Liver (tissue), 9 donors: ENCODE measurements around the gene TLE4. TPM values are rescaled to one million over a fixed set of nuclear protein-coding genes. Genes with fewer than 3 reads are reported as not detected.

Experiments used
- DNase-seq: peaks from one replicate; pipeline ENCODE4 v3.0.0-alpha.2; 2017; ENCODE audit warnings: low spot score
- H3K27ac ChIP-seq, 2 donors: one replicate each; pipeline ENCODE4 v1.7.0; 2013; ENCODE audit warnings: inconsistent platforms in 2 of 2, low read length in 2 of 2, control low read depth in 1 of 2, low read depth in 1 of 2, mild to moderate bottlenecking in 1 of 2
- H3K27me3 ChIP-seq, 4 donors: one replicate each; pipeline versions ENCODE4 v1.6.1 to v1.7.0; 2013; ENCODE audit warnings: low read length in 3 of 4, inconsistent platforms in 1 of 4, mild to moderate bottlenecking in 1 of 4, moderate library complexity in 1 of 4; ENCODE audit not compliant: control insufficient read depth in 4 of 4, insufficient read depth in 4 of 4
- H3K36me3 ChIP-seq, 4 donors: one replicate each; pipeline versions ENCODE4 v1.6.1 to v1.7.0; 2013; ENCODE audit warnings: low read length in 3 of 4, mild to moderate bottlenecking in 3 of 4, low read depth in 1 of 4, moderate library complexity in 1 of 4; ENCODE audit not compliant: control insufficient read depth in 4 of 4, insufficient read depth in 3 of 4
- H3K4me1 ChIP-seq, 4 donors: one replicate each; pipeline versions ENCODE4 v1.6.1 to v1.7.0; 2013; ENCODE audit warnings: low read length in 3 of 4, mild to moderate bottlenecking in 3 of 4, moderate library complexity in 1 of 4; ENCODE audit not compliant: control insufficient read depth in 4 of 4, insufficient read depth in 4 of 4
- H3K4me3 ChIP-seq, 3 donors: one replicate each; pipeline versions ENCODE4 v1.6.1 to v1.7.0; 2013; ENCODE audit warnings: low read length in 3 of 3, control low read depth in 1 of 3, low read depth in 1 of 3, mild to moderate bottlenecking in 1 of 3
- H3K9ac ChIP-seq, 2 donors: one replicate each; pipeline ENCODE4 v1.7.0; 2013; ENCODE audit warnings: low read length in 2 of 2, mild to moderate bottlenecking in 2 of 2, moderate library complexity in 2 of 2, control low read depth in 1 of 2, low read depth in 1 of 2
- H3K9me3 ChIP-seq, 4 donors: one replicate each; pipeline versions ENCODE4 v1.6.1 to v1.7.0; 2013; ENCODE audit warnings: low read length in 3 of 4; ENCODE audit not compliant: control insufficient read depth in 4 of 4
- EGR1 ChIP-seq, 2 donors: IDR thresholded peaks; 2 replicates each; pipeline ENCODE4 v1.6.1; 2016 to 2018; ENCODE audit warnings: antibody characterized with exemption in 2 of 2, low read depth in 2 of 2
- FOXA1 ChIP-seq: IDR thresholded peaks from 2 replicates; pipeline ENCODE4 v1.6.1; 2016; ENCODE audit warnings: antibody characterized with exemption
- GABPA ChIP-seq, 2 donors: IDR thresholded peaks in 1 of 2; conservative IDR thresholded peaks in 1 of 2; 2 replicates each; pipeline ENCODE4 v1.6.1; 2016; ENCODE audit warnings: antibody characterized with exemption in 2 of 2, mild to moderate bottlenecking in 1 of 2, moderate library complexity in 1 of 2
- HNF4G ChIP-seq: IDR thresholded peaks from 2 replicates; pipeline ENCODE4 v1.6.1; 2016; ENCODE audit warnings: antibody characterized with exemption
- RAD21 ChIP-seq, 2 donors: IDR thresholded peaks; 2 replicates each; pipeline ENCODE4 v1.6.1; 2016; ENCODE audit warnings: antibody characterized with exemption in 2 of 2, mild to moderate bottlenecking in 2 of 2
- RXRA ChIP-seq, 2 donors: IDR thresholded peaks; 2 replicates each; pipeline ENCODE4 v1.6.1; 2017 to 2018; ENCODE audit warnings: antibody characterized with exemption in 2 of 2, mild to moderate bottlenecking in 1 of 2
- SP1 ChIP-seq: IDR thresholded peaks from 2 replicates; pipeline ENCODE4 v1.6.1; 2018; ENCODE audit warnings: antibody characterized with exemption, mild to moderate bottlenecking
- YY1 ChIP-seq: IDR thresholded peaks from 2 replicates; pipeline ENCODE4 v1.6.1; 2016; ENCODE audit warnings: antibody characterized with exemption, mild to moderate bottlenecking
- WGBS: extraction: QIAGEN DNeasy Blood & Tissue Kit; methylation state at CpG from one replicate; pipeline ENCODE4 v1.1.7; 2013; 5-methylcytosine and 5-hydroxymethylcytosine counted together
- polyA plus RNA-seq, 2 donors: library from polyadenylated mRNA; stranded (reverse) in 1 of 2; unstranded in 1 of 2; fragments of 200-250 nt in 1 of 2; fragments of >200 nt in 1 of 2; fragmentation: Nextera tagmentation in 1 of 2; extraction: Ambion mirVana in 1 of 2; gene quantifications; one replicate each; pipeline versions ENCODE4 v1.2.1 to v1.2.3, GENCODE V29; 2013 to 2015
- total RNA-seq, 2 donors: library from RNA; depleted of rRNA; stranded (reverse); fragments of >200 nt; gene quantifications; one replicate each; pipeline ENCODE4 v1.2.3, GENCODE V29; 2014
- TF ChIP-seq, protein P1 (sequence below): IDR thresholded peaks from 2 replicates; pipeline ENCODE4 v1.6.1; 2016; ENCODE audit warnings: antibody characterized with exemption
- TF ChIP-seq, protein P2 (sequence below): fragments of 150-350 bp; IDR thresholded peaks from 2 replicates; pipeline ENCODE4 v1.5.1; 2017; ENCODE audit warnings: improper control_type of control experiment, low read depth, low read length; ENCODE audit not compliant: missing input control
- TF ChIP-seq, protein P3 (sequence below): IDR thresholded peaks from 2 replicates; pipeline ENCODE4 v1.6.1; 2016; ENCODE audit warnings: antibody characterized with exemption
- TF ChIP-seq, protein P4 (sequence below): IDR thresholded peaks from 2 replicates; pipeline ENCODE4 v1.6.1; 2016; ENCODE audit warnings: antibody characterized with exemption
- TF ChIP-seq, protein P5 (sequence below): IDR thresholded peaks from 2 replicates; pipeline ENCODE4 v1.6.1; 2016; ENCODE audit warnings: antibody characterized with exemption, mild to moderate bottlenecking
- donor health status: healthy.
- donor health status: healthy.
- donor health status: healthy.
- donor health status: healthy.
- donor health status: healthy.

The TLE4 gene
- total and polyA plus RNA-seq, 4 donors: 2.5 to 6.6 (median 4.7) TPM

DNA sequence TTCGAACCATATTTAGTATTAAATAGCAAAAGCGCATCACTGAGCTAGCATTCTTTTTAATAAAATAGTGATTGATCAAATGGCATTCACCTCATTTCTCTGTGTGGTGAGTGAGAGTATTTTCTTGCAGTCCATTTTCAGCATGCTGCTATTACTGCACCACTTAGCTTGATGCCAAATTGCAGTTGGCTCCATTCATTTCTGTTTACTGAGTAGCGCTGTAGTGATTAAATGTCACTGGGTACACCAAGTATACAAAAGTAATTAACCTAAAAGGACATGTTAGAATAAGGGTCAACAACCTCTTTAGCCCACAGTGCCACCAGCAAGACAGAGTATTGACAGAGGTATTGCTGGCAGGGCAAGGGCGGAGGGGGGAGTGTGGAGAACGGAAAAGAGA lies 122.0 kb downstream of the TLE4 start:
- WGBS: 83% methylated on average over 5 of the region's 5 CpGs
- Histone ChIP-seq H3K36me3 (no peaks in the 10 kb centered on the region), H3K4me3 (no peak overlapping the region), H3K9ac (no peak overlapping the region), H3K4me1 (no peaks in the 10 kb centered on the region), H3K9me3 (no peaks in the 10 kb centered on the region), H3K27me3 (no peaks in the 10 kb centered on the region), H3K27ac (no peak overlapping the region)
- no peak for DNase-seq
- TF ChIP-seq YY1 (no peak), RXRA (IDR thresholded peaks at IDR 0.05) (no peak), EGR1 (IDR thresholded peaks at IDR 0.05; ENCODE audit: low read depth in 2 of 2) (no peak), FOXA1 (no peak)
- TF ChIP-seq, protein P1, sequence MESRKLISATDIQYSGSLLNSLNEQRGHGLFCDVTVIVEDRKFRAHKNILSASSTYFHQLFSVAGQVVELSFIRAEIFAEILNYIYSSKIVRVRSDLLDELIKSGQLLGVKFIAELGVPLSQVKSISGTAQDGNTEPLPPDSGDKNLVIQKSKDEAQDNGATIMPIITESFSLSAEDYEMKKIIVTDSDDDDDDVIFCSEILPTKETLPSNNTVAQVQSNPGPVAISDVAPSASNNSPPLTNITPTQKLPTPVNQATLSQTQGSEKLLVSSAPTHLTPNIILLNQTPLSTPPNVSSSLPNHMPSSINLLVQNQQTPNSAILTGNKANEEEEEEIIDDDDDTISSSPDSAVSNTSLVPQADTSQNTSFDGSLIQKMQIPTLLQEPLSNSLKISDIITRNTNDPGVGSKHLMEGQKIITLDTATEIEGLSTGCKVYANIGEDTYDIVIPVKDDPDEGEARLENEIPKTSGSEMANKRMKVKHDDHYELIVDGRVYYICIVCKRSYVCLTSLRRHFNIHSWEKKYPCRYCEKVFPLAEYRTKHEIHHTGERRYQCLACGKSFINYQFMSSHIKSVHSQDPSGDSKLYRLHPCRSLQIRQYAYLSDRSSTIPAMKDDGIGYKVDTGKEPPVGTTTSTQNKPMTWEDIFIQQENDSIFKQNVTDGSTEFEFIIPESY: no peak

DNA sequence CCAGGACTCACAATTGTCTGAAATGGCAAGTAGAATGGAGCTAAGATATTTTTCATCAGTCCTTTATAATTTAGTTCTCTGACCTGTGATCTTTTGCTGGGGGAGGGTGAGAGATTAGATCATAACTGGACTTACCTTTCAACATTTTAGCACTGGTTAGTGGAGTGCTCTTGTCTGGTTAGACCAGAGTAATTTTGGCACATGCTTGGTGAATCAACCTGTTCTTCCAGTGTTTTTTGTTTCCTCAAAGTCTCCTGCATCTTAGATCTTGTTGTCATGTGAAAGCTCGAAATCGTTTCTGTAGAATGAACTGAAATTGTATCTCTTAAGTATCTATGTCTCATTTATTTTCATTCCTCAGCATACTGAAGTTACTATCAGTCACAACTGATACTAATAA lies 122.4 kb downstream of the TLE4 start:
- Histone ChIP-seq H3K4me3 (no peak overlapping the region), H3K27me3 (no peaks in the 10 kb centered on the region), H3K4me1 (no peaks in the 10 kb centered on the region), H3K36me3 (no peaks in the 10 kb centered on the region), H3K9ac (no peak overlapping the region), H3K27ac (no peak overlapping the region), H3K9me3 (no peaks in the 10 kb centered on the region)
- TF ChIP-seq, protein P2, sequence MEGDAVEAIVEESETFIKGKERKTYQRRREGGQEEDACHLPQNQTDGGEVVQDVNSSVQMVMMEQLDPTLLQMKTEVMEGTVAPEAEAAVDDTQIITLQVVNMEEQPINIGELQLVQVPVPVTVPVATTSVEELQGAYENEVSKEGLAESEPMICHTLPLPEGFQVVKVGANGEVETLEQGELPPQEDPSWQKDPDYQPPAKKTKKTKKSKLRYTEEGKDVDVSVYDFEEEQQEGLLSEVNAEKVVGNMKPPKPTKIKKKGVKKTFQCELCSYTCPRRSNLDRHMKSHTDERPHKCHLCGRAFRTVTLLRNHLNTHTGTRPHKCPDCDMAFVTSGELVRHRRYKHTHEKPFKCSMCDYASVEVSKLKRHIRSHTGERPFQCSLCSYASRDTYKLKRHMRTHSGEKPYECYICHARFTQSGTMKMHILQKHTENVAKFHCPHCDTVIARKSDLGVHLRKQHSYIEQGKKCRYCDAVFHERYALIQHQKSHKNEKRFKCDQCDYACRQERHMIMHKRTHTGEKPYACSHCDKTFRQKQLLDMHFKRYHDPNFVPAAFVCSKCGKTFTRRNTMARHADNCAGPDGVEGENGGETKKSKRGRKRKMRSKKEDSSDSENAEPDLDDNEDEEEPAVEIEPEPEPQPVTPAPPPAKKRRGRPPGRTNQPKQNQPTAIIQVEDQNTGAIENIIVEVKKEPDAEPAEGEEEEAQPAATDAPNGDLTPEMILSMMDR: no peak
- TF ChIP-seq RAD21 (IDR thresholded peaks at IDR 0.05) (no peak), YY1 (no peak), SP1 (no peak)
- TF ChIP-seq, protein P3, sequence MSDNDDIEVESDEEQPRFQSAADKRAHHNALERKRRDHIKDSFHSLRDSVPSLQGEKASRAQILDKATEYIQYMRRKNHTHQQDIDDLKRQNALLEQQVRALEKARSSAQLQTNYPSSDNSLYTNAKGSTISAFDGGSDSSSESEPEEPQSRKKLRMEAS: no peak
- TF ChIP-seq, protein P1: no peak
- no peak for DNase-seq
- 93% methylated on average over 2 of the region's 2 CpGs for WGBS

DNA sequence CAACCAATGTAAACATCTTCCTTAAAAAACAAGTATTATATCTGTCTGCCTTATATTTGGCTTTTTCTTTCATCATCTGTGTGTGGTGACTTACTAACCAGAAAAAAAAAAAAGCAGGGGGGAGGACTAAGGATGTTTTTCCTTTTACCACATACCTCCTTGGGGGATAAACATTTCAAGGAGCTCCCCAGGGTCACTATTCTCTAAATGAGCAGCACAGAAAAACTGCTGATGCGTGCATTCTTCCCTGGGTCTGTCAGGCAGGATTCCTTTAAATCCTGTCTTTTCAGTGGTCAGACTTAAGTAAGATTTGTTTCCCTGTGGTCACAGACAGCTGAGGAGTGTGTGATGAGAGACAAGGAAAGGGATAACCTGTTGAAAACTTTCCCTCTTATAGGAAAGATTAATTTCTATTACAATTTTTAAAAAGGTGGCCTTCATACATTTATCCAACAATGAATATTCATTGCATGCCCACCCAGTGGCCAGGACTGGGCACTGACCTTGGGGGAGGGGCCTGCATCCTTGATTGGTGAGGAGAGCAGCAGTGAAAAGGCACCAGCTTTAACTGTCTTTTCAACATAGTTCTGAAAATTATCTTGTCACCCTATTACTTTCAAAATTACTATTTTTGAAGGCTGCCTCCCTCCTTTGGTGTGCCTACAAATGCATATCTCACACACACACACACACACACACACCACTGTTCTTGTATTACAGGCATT lies 123.1 kb downstream of the TLE4 start:
- Histone ChIP-seq H3K4me3 (no peak overlapping the region), H3K27me3 (no peaks in the 10 kb centered on the region), H3K4me1 (no peaks in the 10 kb centered on the region), H3K9ac (no peak overlapping the region), H3K36me3 (no peaks in the 10 kb centered on the region), H3K27ac (no peak overlapping the region), H3K9me3 (no peaks in the 10 kb centered on the region)
- WGBS: 83% methylated on average over 1 of the region's 1 CpG
- no peak for DNase-seq
- TF ChIP-seq GABPA (IDR thresholded peaks at IDR 0.05 in 1 of 2, conservative IDR thresholded peaks at IDR 0.05 in 1 of 2) (no peak), FOXA1 (no peak), EGR1 (IDR thresholded peaks at IDR 0.05; ENCODE audit: low read depth in 2 of 2) (no peak), HNF4G (no peak)
- TF ChIP-seq, protein P4, sequence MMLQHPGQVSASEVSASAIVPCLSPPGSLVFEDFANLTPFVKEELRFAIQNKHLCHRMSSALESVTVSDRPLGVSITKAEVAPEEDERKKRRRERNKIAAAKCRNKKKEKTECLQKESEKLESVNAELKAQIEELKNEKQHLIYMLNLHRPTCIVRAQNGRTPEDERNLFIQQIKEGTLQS: no peak
- TF ChIP-seq, protein P3: no peak
- TF ChIP-seq, protein P1: no peak
- TF ChIP-seq, protein P5, sequence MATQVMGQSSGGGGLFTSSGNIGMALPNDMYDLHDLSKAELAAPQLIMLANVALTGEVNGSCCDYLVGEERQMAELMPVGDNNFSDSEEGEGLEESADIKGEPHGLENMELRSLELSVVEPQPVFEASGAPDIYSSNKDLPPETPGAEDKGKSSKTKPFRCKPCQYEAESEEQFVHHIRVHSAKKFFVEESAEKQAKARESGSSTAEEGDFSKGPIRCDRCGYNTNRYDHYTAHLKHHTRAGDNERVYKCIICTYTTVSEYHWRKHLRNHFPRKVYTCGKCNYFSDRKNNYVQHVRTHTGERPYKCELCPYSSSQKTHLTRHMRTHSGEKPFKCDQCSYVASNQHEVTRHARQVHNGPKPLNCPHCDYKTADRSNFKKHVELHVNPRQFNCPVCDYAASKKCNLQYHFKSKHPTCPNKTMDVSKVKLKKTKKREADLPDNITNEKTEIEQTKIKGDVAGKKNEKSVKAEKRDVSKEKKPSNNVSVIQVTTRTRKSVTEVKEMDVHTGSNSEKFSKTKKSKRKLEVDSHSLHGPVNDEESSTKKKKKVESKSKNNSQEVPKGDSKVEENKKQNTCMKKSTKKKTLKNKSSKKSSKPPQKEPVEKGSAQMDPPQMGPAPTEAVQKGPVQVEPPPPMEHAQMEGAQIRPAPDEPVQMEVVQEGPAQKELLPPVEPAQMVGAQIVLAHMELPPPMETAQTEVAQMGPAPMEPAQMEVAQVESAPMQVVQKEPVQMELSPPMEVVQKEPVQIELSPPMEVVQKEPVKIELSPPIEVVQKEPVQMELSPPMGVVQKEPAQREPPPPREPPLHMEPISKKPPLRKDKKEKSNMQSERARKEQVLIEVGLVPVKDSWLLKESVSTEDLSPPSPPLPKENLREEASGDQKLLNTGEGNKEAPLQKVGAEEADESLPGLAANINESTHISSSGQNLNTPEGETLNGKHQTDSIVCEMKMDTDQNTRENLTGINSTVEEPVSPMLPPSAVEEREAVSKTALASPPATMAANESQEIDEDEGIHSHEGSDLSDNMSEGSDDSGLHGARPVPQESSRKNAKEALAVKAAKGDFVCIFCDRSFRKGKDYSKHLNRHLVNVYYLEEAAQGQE: no peak
